IPS-20b (cell line): ENCODE results near the gene MARK4.
"Not testable (repeated sequence)": the region's sequence is repeated elsewhere in the genome, so short reads cannot be mapped to it uniquely, and the experiment has no call there.

ENCODE experiments used
- H3K27ac ChIP-seq: one replicate; pipeline ENCODE4 v1.5.1; 2013; ENCODE audit warnings: low read length
- H3K27me3 ChIP-seq: 2 replicates; pipeline ENCODE4 v1.6.1; 2013; ENCODE audit warnings: mild to moderate bottlenecking, low read length, inconsistent platforms; ENCODE audit not compliant: insufficient read depth
- H3K36me3 ChIP-seq: 2 replicates; pipeline ENCODE4 v1.6.1; 2013; ENCODE audit warnings: low read depth, mild to moderate bottlenecking, inconsistent platforms, low read length, moderate library complexity; ENCODE audit not compliant: insufficient read depth
- H3K4me1 ChIP-seq: 2 replicates; pipeline ENCODE4 v1.6.1; 2013; ENCODE audit warnings: mild to moderate bottlenecking, control low read depth, inconsistent platforms, low read length, moderate library complexity; ENCODE audit not compliant: insufficient read depth
- H3K4me3 ChIP-seq: 2 replicates; pipeline ENCODE4 v1.5.1; 2013; ENCODE audit warnings: mild to moderate bottlenecking, low read length, inconsistent platforms
- H3K9ac ChIP-seq: 2 replicates; pipeline ENCODE4 v1.6.1; 2013; ENCODE audit warnings: low read depth, mild to moderate bottlenecking, inconsistent platforms, low read length, moderate library complexity
- H3K9me3 ChIP-seq: 2 replicates; pipeline ENCODE4 v1.6.1; 2013; ENCODE audit warnings: mild to moderate bottlenecking, low read depth, low read length, inconsistent platforms; ENCODE audit not compliant: insufficient read depth

The MARK4 gene

DNA sequence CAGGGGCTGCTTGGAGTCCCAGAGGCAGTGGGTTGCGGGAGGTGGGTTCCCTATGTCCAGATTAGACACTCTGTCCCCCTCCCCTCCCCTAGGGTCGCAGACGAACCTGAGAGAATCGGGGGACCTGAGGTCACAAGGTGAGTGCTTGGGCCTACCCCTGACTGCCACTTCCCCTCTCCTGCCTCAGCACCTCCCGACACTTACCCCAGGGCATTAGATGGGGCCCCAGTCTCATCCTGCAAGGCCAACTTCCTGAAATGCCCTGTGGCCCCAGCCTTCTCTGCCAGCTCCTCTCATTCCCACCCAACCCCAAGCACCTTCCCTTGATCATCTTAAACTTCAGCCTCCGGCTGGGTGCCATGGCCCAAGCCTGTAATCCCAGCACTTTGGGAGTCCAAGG lies 48.6 kb downstream of the MARK4 start:
- H3K36me3 ChIP-seq: peaks cover 4% of the 10 kb centered on the region

DNA sequence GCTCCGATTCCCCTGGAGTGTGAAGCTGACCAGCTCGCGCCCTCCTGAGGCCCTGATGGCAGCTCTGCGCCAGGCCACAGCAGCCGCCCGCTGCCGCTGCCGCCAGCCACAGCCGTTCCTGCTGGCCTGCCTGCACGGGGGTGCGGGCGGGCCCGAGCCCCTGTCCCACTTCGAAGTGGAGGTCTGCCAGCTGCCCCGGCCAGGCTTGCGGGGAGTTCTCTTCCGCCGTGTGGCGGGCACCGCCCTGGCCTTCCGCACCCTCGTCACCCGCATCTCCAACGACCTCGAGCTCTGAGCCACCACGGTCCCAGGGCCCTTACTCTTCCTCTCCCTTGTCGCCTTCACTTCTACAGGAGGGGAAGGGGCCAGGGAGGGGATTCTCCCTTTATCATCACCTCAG lies 51.3 kb downstream of the MARK4 start:
- H3K4me3 ChIP-seq: no peak overlapping the region
- no peaks in the 10 kb centered on the region for H3K36me3 ChIP-seq
- H3K9me3 ChIP-seq: no peaks in the 10 kb centered on the region
- H3K4me1 ChIP-seq: no peaks in the 10 kb centered on the region
- H3K9ac ChIP-seq: no peak overlapping the region
- no peak overlapping the region for H3K27ac ChIP-seq
- H3K27me3 ChIP-seq: peaks cover 34% of the 10 kb centered on the region

More for the DNA sequence above, 48.6 kb downstream of the MARK4 start:
- Histone ChIP-seq H3K27ac (no peak overlapping the region), H3K27me3 (peaks cover 15% of the 10 kb centered on the region), H3K9ac (no peak overlapping the region), H3K4me1 (no peaks in the 10 kb centered on the region), H3K9me3 (no peaks in the 10 kb centered on the region), H3K4me3 (no peak overlapping the region)

DNA sequence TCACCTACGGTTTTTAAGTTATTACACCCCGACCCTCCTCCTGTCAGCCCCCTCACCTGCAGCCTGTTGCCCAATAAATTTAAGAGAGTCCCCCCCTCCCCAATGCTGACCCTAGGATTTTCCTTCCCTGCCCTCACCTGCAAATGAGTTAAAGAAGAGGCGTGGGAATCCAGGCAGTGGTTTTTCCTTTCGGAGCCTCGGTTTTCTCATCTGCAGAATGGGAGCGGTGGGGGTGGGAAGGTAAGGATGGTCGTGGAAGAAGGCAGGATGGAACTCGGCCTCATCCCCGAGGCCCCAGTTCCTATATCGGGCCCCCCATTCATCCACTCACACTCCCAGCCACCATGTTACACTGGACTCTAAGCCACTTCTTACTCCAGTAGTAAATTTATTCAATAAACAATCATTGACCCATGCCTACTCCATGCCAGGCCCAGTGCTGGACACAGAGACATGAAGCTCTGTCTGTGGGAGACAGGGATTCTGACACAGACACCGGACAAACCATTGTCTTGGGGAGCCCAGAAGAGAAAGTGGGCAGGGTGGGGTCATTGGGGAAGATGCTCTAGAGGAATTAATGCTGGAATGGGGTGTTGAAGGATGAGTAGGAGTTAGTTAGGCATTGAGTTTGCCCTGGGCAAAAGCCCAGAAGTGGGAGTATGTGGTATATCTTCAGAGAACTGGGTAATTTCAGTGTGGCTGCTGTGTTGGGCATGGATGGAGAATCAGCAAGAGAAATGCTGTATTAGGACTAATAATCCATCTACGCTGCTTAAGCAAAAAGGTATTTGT lies 52.4 kb downstream of the MARK4 start:
- Histone ChIP-seq H3K9me3 (no peaks in the 10 kb centered on the region), H3K4me3 (no peak overlapping the region), H3K4me1 (no peaks in the 10 kb centered on the region), H3K27ac (no peak overlapping the region), H3K36me3 (no peaks in the 10 kb centered on the region), H3K27me3 (peaks cover 34% of the 10 kb centered on the region), H3K9ac (no peak overlapping the region)

DNA sequence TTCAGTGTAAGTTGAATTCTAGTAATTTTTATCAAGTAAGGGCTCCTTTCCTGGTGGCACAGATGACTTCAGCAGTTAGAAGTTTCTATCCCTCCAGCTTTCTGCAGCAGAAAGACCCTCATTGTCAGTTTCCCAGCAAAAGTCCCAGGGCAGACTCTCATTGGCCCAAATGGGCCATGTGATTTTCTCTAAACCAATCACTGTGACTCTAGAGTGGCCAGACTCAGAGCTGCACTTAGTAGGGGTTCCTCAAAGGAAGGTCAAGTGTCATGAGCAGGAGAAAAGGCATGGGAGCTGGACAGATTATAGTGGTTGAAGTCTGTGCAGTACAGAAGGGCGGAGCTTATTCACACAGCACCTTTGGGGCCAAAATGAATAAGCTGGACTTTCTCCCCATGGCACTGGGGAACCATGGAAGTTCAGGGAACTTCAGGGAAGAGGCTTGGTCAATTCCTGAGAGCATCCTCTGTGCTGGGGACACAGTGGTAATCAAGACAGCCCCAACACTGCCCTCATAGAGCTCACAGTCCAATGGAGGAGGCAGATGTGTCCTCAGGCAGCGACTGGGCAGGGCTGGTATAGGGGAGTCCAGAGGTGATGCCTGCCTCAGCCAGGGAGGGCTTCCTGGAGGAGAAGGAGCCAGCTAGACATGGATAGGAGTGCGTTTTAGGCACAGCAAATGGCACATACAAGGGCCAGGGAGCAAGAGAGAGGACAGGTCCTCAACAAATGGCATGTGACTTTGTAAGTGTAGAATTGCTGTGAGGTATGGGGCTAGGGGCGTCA lies 53.3 kb downstream of the MARK4 start:
- no peak overlapping the region for H3K4me3 ChIP-seq
- H3K27me3 ChIP-seq: peaks cover 34% of the 10 kb centered on the region
- H3K27ac ChIP-seq: no peak overlapping the region
- no peak overlapping the region for H3K9ac ChIP-seq
- H3K9me3 ChIP-seq: no peaks in the 10 kb centered on the region
- no peaks in the 10 kb centered on the region for H3K36me3 ChIP-seq
- no peaks in the 10 kb centered on the region for H3K4me1 ChIP-seq

DNA sequence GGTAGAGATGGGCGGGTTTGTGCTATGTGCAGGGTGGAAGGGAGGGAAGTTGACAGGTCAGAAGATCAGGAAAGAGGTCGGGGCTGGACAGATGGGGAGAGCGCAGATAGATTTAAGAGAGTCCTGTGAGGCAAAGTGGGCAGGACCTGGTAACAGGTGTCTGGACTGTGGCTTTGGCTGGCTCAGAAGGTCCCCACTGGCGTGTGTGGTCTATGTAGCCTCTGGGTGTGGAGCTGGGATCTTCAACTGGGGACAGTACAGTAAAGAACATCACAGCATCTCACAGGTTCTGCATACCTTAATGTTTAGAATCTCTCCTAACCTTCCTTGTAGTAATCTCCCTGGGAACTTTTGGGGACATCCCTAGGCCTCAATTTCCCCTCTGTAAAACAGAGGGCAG lies 53.9 kb downstream of the MARK4 start:
- Histone ChIP-seq H3K9me3 (no peaks in the 10 kb centered on the region), H3K27me3 (peaks cover 34% of the 10 kb centered on the region), H3K36me3 (no peaks in the 10 kb centered on the region)

DNA sequence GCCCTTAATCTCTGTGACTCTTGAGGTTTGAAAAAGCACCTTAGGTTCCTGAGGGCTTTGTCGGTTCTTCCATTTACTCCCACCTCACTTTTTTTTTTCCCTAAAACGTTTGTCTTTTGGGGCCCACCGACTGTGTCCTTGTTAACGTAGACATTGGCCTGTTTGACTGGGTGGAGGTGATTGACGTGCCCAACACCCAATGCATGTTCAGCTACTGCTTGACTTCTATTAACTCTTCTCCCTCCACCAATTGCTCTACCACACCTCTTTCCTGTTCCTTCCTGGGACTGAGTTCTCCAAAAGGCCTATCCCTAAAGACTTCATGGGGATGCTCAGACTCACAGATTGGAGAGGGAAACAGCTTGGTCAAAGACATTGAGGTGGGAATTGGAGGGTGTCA lies 54.4 kb downstream of the MARK4 start:
- no peak overlapping the region for H3K27ac ChIP-seq
- H3K27me3 ChIP-seq: peaks cover 34% of the 10 kb centered on the region
- no peak overlapping the region for H3K4me3 ChIP-seq
- H3K9me3 ChIP-seq: no peaks in the 10 kb centered on the region
- H3K4me1 ChIP-seq: no peaks in the 10 kb centered on the region
- no peak overlapping the region for H3K9ac ChIP-seq
- H3K36me3 ChIP-seq: no peaks in the 10 kb centered on the region

More for the DNA sequence above, 53.9 kb downstream of the MARK4 start:
- Histone ChIP-seq H3K9ac (no peak overlapping the region), H3K4me1 (no peaks in the 10 kb centered on the region), H3K27ac (no peak overlapping the region), H3K4me3 (no peak overlapping the region)

DNA sequence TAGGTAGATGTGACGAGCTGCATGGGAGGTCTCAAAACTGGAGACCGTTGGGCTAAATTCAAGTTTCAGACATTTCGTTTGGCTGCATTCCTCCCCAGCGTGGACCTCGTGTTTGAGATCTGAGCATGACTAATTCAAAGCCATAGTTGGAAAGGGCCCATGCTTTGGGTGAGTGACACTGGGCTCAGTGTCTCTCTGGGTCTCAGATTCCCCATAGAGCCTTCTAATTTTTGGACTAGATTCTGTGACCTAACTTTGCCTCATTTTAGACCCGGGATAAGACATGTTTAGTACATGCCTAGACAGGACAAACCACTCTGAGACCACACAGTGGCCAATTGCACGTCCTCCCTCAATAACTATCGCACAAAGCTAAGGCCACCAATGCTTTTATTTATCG lies 55.0 kb downstream of the MARK4 start:
- no peak overlapping the region for H3K9ac ChIP-seq
- H3K4me3 ChIP-seq: no peak overlapping the region
- H3K36me3 ChIP-seq: no peaks in the 10 kb centered on the region
- H3K9me3 ChIP-seq: no peaks in the 10 kb centered on the region
- no peaks in the 10 kb centered on the region for H3K4me1 ChIP-seq
- no peak overlapping the region for H3K27ac ChIP-seq
- peaks cover 34% of the 10 kb centered on the region for H3K27me3 ChIP-seq

DNA sequence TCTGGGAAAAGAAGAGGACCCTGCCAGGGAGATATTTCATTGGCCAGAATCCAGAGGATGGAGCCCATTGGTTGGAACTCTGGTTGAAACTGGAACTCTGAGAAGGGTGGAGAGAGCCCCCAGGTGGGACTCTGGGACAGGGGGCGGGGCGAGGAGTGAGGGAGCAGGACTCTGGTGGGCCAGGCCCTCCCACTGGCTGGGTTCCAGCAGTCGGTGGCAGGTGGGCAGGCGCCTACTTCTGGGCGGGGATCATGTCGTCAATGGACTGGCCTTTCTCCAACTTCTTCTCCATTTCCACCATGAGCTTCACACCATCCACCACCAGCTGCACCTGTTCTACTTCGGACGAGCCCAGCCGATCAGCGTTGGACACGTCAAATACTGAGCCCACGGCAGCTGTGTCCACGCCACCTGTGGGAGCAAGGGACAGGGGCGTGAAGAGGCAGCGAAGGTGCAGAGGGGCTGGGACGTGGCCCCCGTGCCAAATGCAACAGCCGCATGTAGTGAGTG lies 55.5 kb downstream of the MARK4 start:
- H3K4me1 ChIP-seq: no peaks in the 10 kb centered on the region
- no peaks in the 10 kb centered on the region for H3K36me3 ChIP-seq
- H3K27me3 ChIP-seq: peaks cover 34% of the 10 kb centered on the region
- H3K9me3 ChIP-seq: no peaks in the 10 kb centered on the region
- no peak overlapping the region for H3K27ac ChIP-seq
- H3K4me3 ChIP-seq: no peak overlapping the region
- no peak overlapping the region for H3K9ac ChIP-seq

DNA sequence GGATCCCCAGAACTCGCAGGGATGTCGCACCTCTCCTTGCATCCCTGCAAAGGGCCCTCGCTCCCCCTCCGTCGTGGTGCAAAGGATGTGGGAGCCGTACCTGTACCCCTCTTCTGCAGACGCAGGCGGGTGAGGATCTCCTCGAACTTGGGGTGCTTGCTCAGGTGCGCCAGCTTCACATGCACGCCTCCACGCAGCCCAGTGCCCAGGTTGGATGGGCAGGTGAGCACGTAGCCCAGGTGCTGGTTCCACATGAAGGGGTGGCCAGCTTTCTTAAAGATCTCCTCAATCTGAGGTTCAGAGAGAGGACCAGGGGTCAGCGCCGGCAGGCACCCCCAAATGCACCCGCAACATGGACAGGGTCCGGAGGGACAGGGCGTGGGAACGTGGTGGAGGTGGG lies 56.3 kb downstream of the MARK4 start:
- no peak overlapping the region for H3K9ac ChIP-seq
- no peaks in the 10 kb centered on the region for H3K9me3 ChIP-seq
- H3K4me1 ChIP-seq: no peaks in the 10 kb centered on the region
- no peaks in the 10 kb centered on the region for H3K36me3 ChIP-seq
- peaks cover 34% of the 10 kb centered on the region for H3K27me3 ChIP-seq
- H3K27ac ChIP-seq: no peak overlapping the region
- no peak overlapping the region for H3K4me3 ChIP-seq

DNA sequence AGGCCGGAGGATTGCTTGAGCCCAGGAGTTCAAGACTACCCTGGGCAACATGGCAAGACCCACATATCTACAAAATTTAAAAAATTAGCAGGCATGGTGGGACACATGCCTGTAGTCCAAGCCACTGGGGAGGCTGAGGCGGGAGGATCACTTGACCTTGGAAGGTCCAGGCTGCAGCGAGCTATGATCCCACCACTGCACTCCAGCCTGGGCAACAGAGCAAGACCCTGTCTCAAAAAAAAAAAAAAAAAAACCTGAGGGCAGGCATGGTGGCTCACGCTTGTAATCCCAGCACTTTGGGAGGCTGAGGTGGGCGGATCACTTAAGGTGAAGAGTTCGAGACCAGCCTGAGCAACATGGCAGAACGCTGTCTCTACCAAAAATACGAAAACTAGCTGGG lies 58.3 kb downstream of the MARK4 start:
- H3K36me3 ChIP-seq, H3K4me3 ChIP-seq, H3K27ac ChIP-seq, H3K4me1 ChIP-seq, H3K9ac ChIP-seq, H3K9me3 ChIP-seq: not testable (repeated sequence)
- H3K27me3 ChIP-seq: peaks cover 38% of the 10 kb centered on the region

DNA sequence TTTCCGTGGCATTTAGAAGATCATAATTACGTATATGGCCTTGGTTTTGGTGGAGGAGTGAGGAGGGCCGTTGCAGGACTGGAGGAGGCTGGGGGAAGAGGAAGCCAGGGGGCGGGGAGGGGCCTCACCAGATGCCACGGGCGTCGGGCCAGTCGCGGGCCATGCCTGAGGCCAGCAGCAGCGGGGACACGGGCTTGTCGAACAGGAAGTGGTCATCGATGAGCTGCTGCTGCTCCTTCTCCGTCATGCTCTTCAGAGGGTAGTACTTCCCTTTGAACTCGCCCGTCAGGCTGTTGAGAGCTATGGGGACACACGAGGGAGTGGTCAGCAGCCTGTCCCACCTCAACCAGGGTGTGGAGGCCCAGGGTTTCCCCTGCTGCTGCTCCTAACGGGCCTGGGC lies 60.5 kb downstream of the MARK4 start:
- Histone ChIP-seq H3K4me3 (no peak overlapping the region), H3K9ac (no peak overlapping the region), H3K27ac (no peak overlapping the region), H3K36me3 (no peaks in the 10 kb centered on the region), H3K9me3 (no peaks in the 10 kb centered on the region), H3K27me3 (peaks cover 43% of the 10 kb centered on the region), H3K4me1 (no peaks in the 10 kb centered on the region)

DNA sequence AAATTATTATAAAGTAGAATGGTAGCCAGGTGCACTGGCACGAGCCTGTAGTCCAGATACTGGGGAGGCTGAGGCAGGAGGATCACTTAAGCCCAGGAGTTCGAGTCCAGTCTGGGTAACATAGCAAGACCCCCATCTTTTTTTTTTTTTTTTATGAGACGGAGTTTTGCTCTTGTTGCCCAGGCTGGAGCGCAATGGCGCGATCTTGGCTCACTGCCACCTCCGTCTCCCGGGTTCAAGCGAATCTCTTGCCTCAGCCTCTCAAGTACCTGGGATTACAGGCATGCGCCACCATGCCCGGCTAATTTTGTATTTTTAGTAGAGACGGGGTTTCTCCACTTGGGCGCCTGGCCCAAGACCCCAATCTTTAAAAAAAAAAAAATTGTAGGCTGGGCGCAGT lies 61.2 kb downstream of the MARK4 start:
- peaks cover 41% of the 10 kb centered on the region for H3K27me3 ChIP-seq
- not testable (repeated sequence) for H3K4me3 ChIP-seq, H3K9ac ChIP-seq, H3K27ac ChIP-seq, H3K4me1 ChIP-seq, H3K36me3 ChIP-seq, H3K9me3 ChIP-seq
